Astrocyte of the cerebellum (primary cell): ENCODE results near the gene LILRA2.
"Not testable (repeated sequence)": the region's sequence is repeated elsewhere in the genome, so short reads cannot be mapped to it uniquely, and the experiment has no call there.

Experiments used
- DNase-seq: peaks from one replicate; pipeline ENCODE4 v3.0.0-alpha.2; 2011; ENCODE audit warnings: low read depth
- H3K4me3 ChIP-seq: 2 replicates; pipeline ENCODE4 v1.5.1; 2011; ENCODE audit warnings: mild to moderate bottlenecking, low read depth, low read length, moderate library complexity
- in situ Hi-C: cut with HindIII; loops from 2 replicates; pipeline ENCODE4 v1.10.0; 2017; ENCODE audit warnings: low sequenced_read_pairs
- TF ChIP-seq, protein P1 (sequence below): IDR thresholded peaks from 2 replicates; pipeline ENCODE4 v1.5.1; 2012; ENCODE audit warnings: low read length, low read depth, moderate library complexity, mild to moderate bottlenecking; ENCODE audit errors: missing control alignments

Gene LILRA2

GRCh38 chr19:54633401-54633800 is 59.8 kb downstream of the LILRA2 start:
- TF ChIP-seq, protein P1, sequence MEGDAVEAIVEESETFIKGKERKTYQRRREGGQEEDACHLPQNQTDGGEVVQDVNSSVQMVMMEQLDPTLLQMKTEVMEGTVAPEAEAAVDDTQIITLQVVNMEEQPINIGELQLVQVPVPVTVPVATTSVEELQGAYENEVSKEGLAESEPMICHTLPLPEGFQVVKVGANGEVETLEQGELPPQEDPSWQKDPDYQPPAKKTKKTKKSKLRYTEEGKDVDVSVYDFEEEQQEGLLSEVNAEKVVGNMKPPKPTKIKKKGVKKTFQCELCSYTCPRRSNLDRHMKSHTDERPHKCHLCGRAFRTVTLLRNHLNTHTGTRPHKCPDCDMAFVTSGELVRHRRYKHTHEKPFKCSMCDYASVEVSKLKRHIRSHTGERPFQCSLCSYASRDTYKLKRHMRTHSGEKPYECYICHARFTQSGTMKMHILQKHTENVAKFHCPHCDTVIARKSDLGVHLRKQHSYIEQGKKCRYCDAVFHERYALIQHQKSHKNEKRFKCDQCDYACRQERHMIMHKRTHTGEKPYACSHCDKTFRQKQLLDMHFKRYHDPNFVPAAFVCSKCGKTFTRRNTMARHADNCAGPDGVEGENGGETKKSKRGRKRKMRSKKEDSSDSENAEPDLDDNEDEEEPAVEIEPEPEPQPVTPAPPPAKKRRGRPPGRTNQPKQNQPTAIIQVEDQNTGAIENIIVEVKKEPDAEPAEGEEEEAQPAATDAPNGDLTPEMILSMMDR: no peak
- DNase-seq: no peak
- H3K4me3 ChIP-seq: no peak overlapping the region
- in situ Hi-C loops: no loop called here

GRCh38 chr19:54636081-54636480 is 62.5 kb downstream of the LILRA2 start:
- H3K4me3 ChIP-seq, in situ Hi-C loops, DNase-seq: not testable (repeated sequence)

GRCh38 chr19:54638683-54639082 is 65.1 kb downstream of the LILRA2 start:
- TF ChIP-seq, protein P1: no peak
- in situ Hi-C loops: no loop called here
- no peak for DNase-seq
- no peak overlapping the region for H3K4me3 ChIP-seq
